Endothelial cell of umbilical vein (primary cell): ENCODE results near the gene ANKS1A. TPM values are rescaled to one million over a fixed set of nuclear protein-coding genes. Genes with fewer than 3 reads are reported as not detected.

ENCODE experiments used
- BruUV-seq: library from RNA; stranded (reverse); fragments of 400-500 nt; replicated peaks from 2 replicates; lab custom pipeline; 2021; lab: Mats Ljungman, UMichigan
- CTCF ChIA-PET: fragments of 300-600, 350-600 bp; sonication (Branson Sonifier 250); formaldehyde crosslinking; loops from one replicate; lab custom pipeline; 2021; ENCODE audit warnings: antibody characterized with exemption, inconsistent platforms; lab: Charles Lee
- POLR2A ChIA-PET: fragments of 300-600, 350-600 bp; sonication (Branson Sonifier 250); formaldehyde crosslinking; loops from one replicate; lab custom pipeline; 2021; ENCODE audit warnings: antibody characterized with exemption, inconsistent platforms; lab: Charles Lee
- DNase-seq: peaks from one replicate; pipeline ENCODE4 v3.0.0-alpha.2; 2011; ENCODE audit warnings: low read depth, low spot score
- FAIRE-seq: peaks from 2 replicates; lab custom pipeline; 2011; peaks lifted over from hg19 to GRCh38; lab: Jason Lieb, UNC
- H2AFZ ChIP-seq: 2 replicates; pipeline ENCODE4 v1.6.0; 2012; ENCODE audit warnings: low read depth, low read length, control low read depth, inconsistent platforms
- H3K27ac ChIP-seq: 2 replicates; pipeline ENCODE4 v1.5.1; 2011; ENCODE audit warnings: low read depth, mild to moderate bottlenecking, control low read depth, low read length, moderate library complexity; ENCODE audit not compliant: insufficient read depth
- H3K27me3 ChIP-seq, 2 experiments: 2 replicates each; pipeline versions ENCODE4 v1.6.0 to v1.6.1; 2011; ENCODE audit warnings: low read length in 2 of 2, mixed read lengths in 1 of 2; ENCODE audit not compliant: control insufficient read depth in 2 of 2, insufficient read depth in 2 of 2
- H3K36me3 ChIP-seq, 2 experiments: 2 replicates in 1 of 2; 3 replicates in 1 of 2; pipeline ENCODE4 v1.5.1; 2011; ENCODE audit warnings: low read length in 2 of 2, mild to moderate bottlenecking in 1 of 2, moderate library complexity in 1 of 2; ENCODE audit not compliant: control insufficient read depth in 2 of 2, insufficient read depth in 2 of 2; ENCODE audit errors: extremely low read depth in 1 of 2
- H3K4me1 ChIP-seq: 3 replicates; pipeline ENCODE4 v1.5.1; 2011; ENCODE audit warnings: mild to moderate bottlenecking, low read length; ENCODE audit not compliant: control insufficient read depth, insufficient read depth; ENCODE audit errors: extremely low read depth
- H3K4me2 ChIP-seq: 2 replicates; pipeline ENCODE4 v1.6.1; 2011; ENCODE audit warnings: low read length, control low read depth, mixed read lengths; ENCODE audit not compliant: insufficient read depth
- H3K4me3 ChIP-seq, 3 experiments: fragments of 200-600 bp in 1 of 3; sonication (generic), shearing (Covaris generic) in 1 of 3; replicated peaks in 1 of 3; 2 replicates each; pipeline ENCODE4 v1.5.1; 2011 to 2016; ENCODE audit warnings: control low read depth in 3 of 3, low read length in 3 of 3, mild to moderate bottlenecking in 2 of 3, inconsistent platforms in 1 of 3, low read depth in 1 of 3, moderate library complexity in 1 of 3; ENCODE audit not compliant: insufficient read depth in 1 of 3
- H3K79me2 ChIP-seq: 2 replicates; pipeline ENCODE4 v1.6.0; 2012; ENCODE audit warnings: low read length, inconsistent platforms; ENCODE audit not compliant: control insufficient read depth, insufficient read depth
- H3K9ac ChIP-seq: replicated peaks from 2 replicates; pipeline ENCODE3; 2011; ENCODE audit warnings: low read length, control low read depth; ENCODE audit not compliant: insufficient read depth; ENCODE audit errors: extremely low read depth
- H3K9me1 ChIP-seq: replicated peaks from 3 replicates; pipeline ENCODE4 v1.6.0; 2011; ENCODE audit warnings: mild to moderate bottlenecking, low read length; ENCODE audit not compliant: control insufficient read depth, insufficient read depth; ENCODE audit errors: extremely low read depth
- H3K9me3 ChIP-seq: replicated peaks from 2 replicates; pipeline ENCODE4 v1.5.1; 2012; ENCODE audit warnings: low read length, inconsistent platforms; ENCODE audit not compliant: control insufficient read depth, insufficient read depth
- H4K20me1 ChIP-seq: replicated peaks from 2 replicates; pipeline ENCODE3; 2011; ENCODE audit warnings: mild to moderate bottlenecking, low read length; ENCODE audit not compliant: control insufficient read depth, insufficient read depth; ENCODE audit errors: extremely low read depth
- EZH2 ChIP-seq: IDR thresholded peaks from 2 replicates; pipeline ENCODE4 v1.6.1; 2012; ENCODE audit warnings: borderline replicate concordance, low read depth, mild to moderate bottlenecking, moderate library complexity, low read length, inconsistent platforms; ENCODE audit not compliant: severe bottlenecking
- FOS ChIP-seq: IDR thresholded peaks from 2 replicates; pipeline ENCODE4 v1.6.1; 2011; ENCODE audit warnings: mild to moderate bottlenecking, low read length, moderate library complexity, borderline replicate concordance; ENCODE audit not compliant: insufficient read depth
- GATA2 ChIP-seq: IDR thresholded peaks from 2 replicates; pipeline ENCODE4 v1.7.0; 2011; ENCODE audit warnings: low read depth, mild to moderate bottlenecking, moderate library complexity, mixed read lengths, low read length; ENCODE audit not compliant: insufficient read length, insufficient read depth
- JUN ChIP-seq: IDR thresholded peaks from 2 replicates; pipeline ENCODE4 v1.6.1; 2011; ENCODE audit warnings: borderline replicate concordance, low read depth; ENCODE audit not compliant: insufficient read length, insufficient read depth
- MYC ChIP-seq: IDR thresholded peaks from one replicate; pipeline ENCODE4 v1.6.1; 2011; ENCODE audit warnings: mild to moderate bottlenecking, low read depth, low read length
- POLR2A ChIP-seq: IDR thresholded peaks from 2 replicates; pipeline ENCODE4 v1.6.1; 2012; ENCODE audit warnings: low read depth, mild to moderate bottlenecking, control low read depth, low read length
- POLR2AphosphoS5 ChIP-seq: IDR thresholded peaks from 2 replicates; pipeline ENCODE4 v1.6.1; 2012; ENCODE audit warnings: low read depth, mild to moderate bottlenecking, control low read depth, low read length, moderate library complexity; ENCODE audit not compliant: insufficient read depth
- dilution Hi-C: fragments of 300-500 bp; cut with MboI; formaldehyde crosslinking; loops from one replicate; pipeline ENCODE4 v1.15.0; 2019; ENCODE audit warnings: low sequenced_read_pairs; ENCODE audit not compliant: extremely low pct_ligation_motif_present
- intact Hi-C: fragments of 100-400 bp; cut with micrococcal nuclease; formaldehyde crosslinking; loops from one replicate; pipeline ENCODE4 v1.10.0; 2022
- polyA plus RNA-seq, 4 experiments: library from polyadenylated mRNA; depleted of rRNA in 3 of 4; stranded (reverse) in 3 of 4; unstranded in 1 of 4; fragments of >200 nt; gene quantifications; 2 replicates each; pipeline versions ENCODE4 v1.2.1 to v1.2.3, GENCODE V29; 2011 to 2012; ENCODE audit warnings: missing spikeins in 1 of 4
- total RNA-seq: library from RNA; stranded (reverse); gene quantifications from 2 replicates; pipeline ENCODE4 v1.2.3, GENCODE V29; 2021
- TF ChIP-seq, protein P1 (sequence below): IDR thresholded peaks from 2 replicates; pipeline ENCODE4 v1.6.1; 2011; ENCODE audit not compliant: insufficient read depth, insufficient read length
- TF ChIP-seq, protein P2 (sequence below), 2 donors: IDR thresholded peaks; 1 replicate in 1 of 2; 2 replicates in 1 of 2; pipeline ENCODE4 v1.5.1; 2011; ENCODE audit warnings: low read length in 2 of 2, mild to moderate bottlenecking in 2 of 2, moderate library complexity in 2 of 2, control low read depth in 1 of 2, inconsistent platforms in 1 of 2, low read depth in 1 of 2; ENCODE audit not compliant: insufficient read depth in 1 of 2; ENCODE audit errors: extremely low read depth in 1 of 2

ANKS1A gene
- total and polyA plus RNA-seq, 2 donors (not counting 3 experiments of a cell fraction or from before 2014, with no cell fraction given): 8.9 to 26.1 TPM

DNA sequence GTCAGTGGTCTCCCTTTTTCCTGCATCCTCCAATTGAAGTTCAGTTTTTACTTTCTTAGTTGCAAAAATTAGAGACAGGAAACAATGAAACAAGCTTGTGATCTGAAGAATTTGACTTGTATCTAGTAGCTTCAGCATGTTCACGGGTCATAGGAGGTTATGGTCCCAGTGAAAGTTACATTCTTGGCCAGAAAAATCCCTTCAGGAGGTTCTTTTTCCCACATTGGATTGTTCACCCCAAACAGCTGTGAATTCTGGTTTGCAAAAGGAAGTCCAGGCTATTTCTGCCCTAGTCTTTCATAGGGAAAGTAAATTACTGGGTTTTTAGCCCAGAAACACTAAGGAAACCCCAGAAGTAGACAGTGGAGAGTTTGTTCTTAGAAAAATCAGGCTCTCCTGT lies 8.1 kb downstream of the ANKS1A start:
- H3K9ac ChIP-seq: no peak overlapping the region
- H3K4me1 ChIP-seq: no peaks in the 10 kb centered on the region
- no peak overlapping the region for H3K4me3 ChIP-seq
- H3K9me1 ChIP-seq: no peaks in the 10 kb centered on the region
- H3K27me3 ChIP-seq: no peaks in the 10 kb centered on the region
- dilution Hi-C loops (no loop called here), intact Hi-C loops (loop anchor here (10.0 kb wide), 1 partner anchor 58 kb away; no protein-coding TSS in a partner anchor)
- H4K20me1 ChIP-seq: no peaks in the 10 kb centered on the region
- FAIRE-seq: no peak
- H3K27ac ChIP-seq: no peak overlapping the region
- H2AFZ ChIP-seq: no peak overlapping the region
- ChIA-PET POLR2A (no interaction called here), CTCF (no interaction called here)
- H3K4me2 ChIP-seq: no peak overlapping the region
- DNase-seq: no peak
- no peaks in the 10 kb centered on the region for H3K36me3 ChIP-seq
- no peaks in the 10 kb centered on the region for H3K9me3 ChIP-seq
- no TSS peak for BruUV-seq
- peaks cover 3% of the 10 kb centered on the region for H3K79me2 ChIP-seq
- TF ChIP-seq, protein P1, sequence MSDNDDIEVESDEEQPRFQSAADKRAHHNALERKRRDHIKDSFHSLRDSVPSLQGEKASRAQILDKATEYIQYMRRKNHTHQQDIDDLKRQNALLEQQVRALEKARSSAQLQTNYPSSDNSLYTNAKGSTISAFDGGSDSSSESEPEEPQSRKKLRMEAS: no peak
- TF ChIP-seq, protein P2, sequence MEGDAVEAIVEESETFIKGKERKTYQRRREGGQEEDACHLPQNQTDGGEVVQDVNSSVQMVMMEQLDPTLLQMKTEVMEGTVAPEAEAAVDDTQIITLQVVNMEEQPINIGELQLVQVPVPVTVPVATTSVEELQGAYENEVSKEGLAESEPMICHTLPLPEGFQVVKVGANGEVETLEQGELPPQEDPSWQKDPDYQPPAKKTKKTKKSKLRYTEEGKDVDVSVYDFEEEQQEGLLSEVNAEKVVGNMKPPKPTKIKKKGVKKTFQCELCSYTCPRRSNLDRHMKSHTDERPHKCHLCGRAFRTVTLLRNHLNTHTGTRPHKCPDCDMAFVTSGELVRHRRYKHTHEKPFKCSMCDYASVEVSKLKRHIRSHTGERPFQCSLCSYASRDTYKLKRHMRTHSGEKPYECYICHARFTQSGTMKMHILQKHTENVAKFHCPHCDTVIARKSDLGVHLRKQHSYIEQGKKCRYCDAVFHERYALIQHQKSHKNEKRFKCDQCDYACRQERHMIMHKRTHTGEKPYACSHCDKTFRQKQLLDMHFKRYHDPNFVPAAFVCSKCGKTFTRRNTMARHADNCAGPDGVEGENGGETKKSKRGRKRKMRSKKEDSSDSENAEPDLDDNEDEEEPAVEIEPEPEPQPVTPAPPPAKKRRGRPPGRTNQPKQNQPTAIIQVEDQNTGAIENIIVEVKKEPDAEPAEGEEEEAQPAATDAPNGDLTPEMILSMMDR (IDR thresholded peaks at IDR 0.05; ENCODE audit: extremely low read depth in 1 of 2, insufficient read depth in 1 of 2, low read depth in 1 of 2, low read length in 2 of 2): no peak
- TF ChIP-seq MYC (no peak), POLR2A (no peak), EZH2 (no peak), GATA2 (no peak)

DNA sequence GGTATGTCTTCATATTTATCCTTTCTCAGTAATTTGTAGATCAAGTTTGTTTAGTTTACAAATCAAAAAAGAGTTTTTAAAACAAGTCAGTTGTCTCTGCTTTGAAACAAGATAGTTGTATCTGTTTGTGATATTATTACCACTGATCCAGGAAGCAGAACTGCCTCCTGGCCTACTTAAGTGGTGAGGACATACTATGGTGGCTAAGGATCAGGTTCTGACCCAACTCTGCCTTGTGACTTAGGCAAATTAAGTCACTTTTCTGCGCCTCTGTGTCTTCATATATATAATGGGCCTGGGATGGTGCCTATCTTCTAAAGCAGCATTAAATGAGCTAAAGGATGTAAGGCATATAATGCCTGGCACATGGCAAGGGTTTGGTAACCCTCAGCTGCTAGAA lies 8.7 kb downstream of the ANKS1A start:
- intact Hi-C loops: loop anchor here (10.0 kb wide), 1 partner anchor 57 kb away; no protein-coding TSS in a partner anchor

More for the DNA sequence above, 8.7 kb downstream of the ANKS1A start:
- Histone ChIP-seq H3K9ac (no peak overlapping the region), H3K4me2 (no peak overlapping the region), H3K9me1 (no peaks in the 10 kb centered on the region), H4K20me1 (no peaks in the 10 kb centered on the region), H3K27ac (no peak overlapping the region), H3K9me3 (no peaks in the 10 kb centered on the region), H3K27me3 (no peaks in the 10 kb centered on the region), H3K79me2 (peaks cover 3% of the 10 kb centered on the region), H2AFZ (no peak overlapping the region), H3K36me3 (no peaks in the 10 kb centered on the region), H3K4me1 (no peaks in the 10 kb centered on the region), H3K4me3 (no peak overlapping the region)
- FAIRE-seq (no peak), DNase-seq (no peak)
- CTCF ChIA-PET: no interaction called here
- no TSS peak for BruUV-seq
- POLR2A ChIA-PET: no interaction called here
- no peak for TF ChIP-seq FOS
- TF ChIP-seq GATA2: no peak
- TF ChIP-seq POLR2A: no peak
- TF ChIP-seq EZH2: no peak
- TF ChIP-seq, protein P1: no peak
- TF ChIP-seq MYC: no peak
- TF ChIP-seq POLR2AphosphoS5: no peak
- TF ChIP-seq, protein P2 (IDR thresholded peaks at IDR 0.05; ENCODE audit: extremely low read depth in 1 of 2, insufficient read depth in 1 of 2, low read depth in 1 of 2, low read length in 2 of 2): no peak
- no peak for TF ChIP-seq JUN
- dilution Hi-C loops: no loop called here
